H1 (cell line): Measurements from ENCODE around the gene ZNF608. TPM values are rescaled to one million over a fixed set of nuclear protein-coding genes. Genes with fewer than 3 reads are reported as not detected.

Experiments
- CTCF ChIA-PET: fragments of 300-600 bp; sonication (Branson Sonifier 250); formaldehyde crosslinking; loops from one replicate; lab custom pipeline; 2021; ENCODE audit not compliant: partially characterized antibody; lab: Charles Lee
- POLR2A ChIA-PET: fragments of 300-600 bp; sonication (Branson Sonifier 250); formaldehyde crosslinking; loops from one replicate; lab custom pipeline; 2021; ENCODE audit warnings: inconsistent platforms; ENCODE audit not compliant: partially characterized antibody; lab: Charles Lee
- DNase-seq, 2 experiments: peaks; one replicate each; pipeline versions ENCODE4 v3.0.0 to v3.0.0-alpha.2; 2010 to 2022; ENCODE audit warnings: low spot score in 2 of 2, low read depth in 1 of 2, mixed read lengths in 1 of 2
- FAIRE-seq: peaks from 2 replicates; lab custom pipeline; 2011; peaks lifted over from hg19 to GRCh38; lab: Jason Lieb, UNC
- H2AFZ ChIP-seq: 2 replicates; pipeline ENCODE4 v1.8.1; 2012; ENCODE audit warnings: low read length, inconsistent platforms
- H2AK5ac ChIP-seq: 2 replicates; pipeline ENCODE4 v1.6.1; 2013; ENCODE audit warnings: low read depth, low read length
- H2BK120ac ChIP-seq: replicated peaks from 2 replicates; pipeline ENCODE3; 2013; ENCODE audit warnings: low read depth, low read length, inconsistent platforms
- H2BK12ac ChIP-seq: 2 replicates; pipeline ENCODE4 v1.6.1; 2013; ENCODE audit warnings: low read depth, low read length
- H2BK15ac ChIP-seq: 2 replicates; pipeline ENCODE4 v1.6.1; 2013; ENCODE audit warnings: low read length
- H2BK20ac ChIP-seq: 2 replicates; pipeline ENCODE4 v1.6.1; 2013; ENCODE audit warnings: low read length
- H2BK5ac ChIP-seq: 2 replicates; pipeline ENCODE4 v1.6.1; 2013; ENCODE audit warnings: low read depth, low read length
- H3K14ac ChIP-seq: 2 replicates; pipeline ENCODE4 v1.6.1; 2013; ENCODE audit warnings: inconsistent platforms; ENCODE audit not compliant: insufficient read length
- H3K18ac ChIP-seq: 2 replicates; pipeline ENCODE4 v1.6.1; 2013; ENCODE audit warnings: low read length; ENCODE audit errors: extremely low read depth
- H3K23ac ChIP-seq: 2 replicates; pipeline ENCODE4 v1.6.1; 2013; ENCODE audit warnings: inconsistent platforms; ENCODE audit not compliant: insufficient read length
- H3K23me2 ChIP-seq: 2 replicates; pipeline ENCODE4 v1.6.1; 2013; ENCODE audit warnings: low read depth, low read length
- H3K27ac ChIP-seq: 2 replicates; pipeline ENCODE4 v1.6.1; 2011; ENCODE audit warnings: low read depth, low read length, inconsistent platforms
- H3K27me3 ChIP-seq, 4 experiments: replicated peaks in 1 of 4; 1 replicate in 1 of 4; 2 replicates in 3 of 4; pipeline versions ENCODE4 v1.6.1 to v1.8.1; 2011 to 2013; ENCODE audit warnings: low read length in 3 of 4, mild to moderate bottlenecking in 3 of 4, inconsistent platforms in 2 of 4, mixed read lengths in 2 of 4, moderate library complexity in 1 of 4; ENCODE audit not compliant: control insufficient read depth in 3 of 4, insufficient read depth in 3 of 4; ENCODE audit errors: extremely low read depth in 1 of 4
- H3K36me3 ChIP-seq, 4 experiments: 2 replicates each; pipeline versions ENCODE4 v1.6.1 to v1.8.1; 2011 to 2013; ENCODE audit warnings: mild to moderate bottlenecking in 4 of 4, low read length in 3 of 4, moderate library complexity in 2 of 4, control low read depth in 1 of 4, inconsistent platforms in 1 of 4; ENCODE audit not compliant: insufficient read depth in 4 of 4, control insufficient read depth in 2 of 4
- H3K4ac ChIP-seq: replicated peaks from 2 replicates; pipeline ENCODE3; 2013; ENCODE audit warnings: low read length, low read depth, mixed read lengths, inconsistent platforms; ENCODE audit not compliant: insufficient read length
- H3K4me1 ChIP-seq, 4 experiments: replicated peaks in 1 of 4; 1 replicate in 1 of 4; 2 replicates in 3 of 4; pipeline versions ENCODE4 v1.6.1 to v1.8.1; 2011 to 2013; ENCODE audit warnings: low read length in 3 of 4, inconsistent platforms in 2 of 4, mixed read lengths in 1 of 4; ENCODE audit not compliant: insufficient read depth in 4 of 4, control insufficient read depth in 3 of 4
- H3K4me2 ChIP-seq, 2 experiments: 2 replicates each; pipeline versions ENCODE4 v1.6.1 to v1.8.1; 2011 to 2013; ENCODE audit warnings: low read depth in 2 of 2, low read length in 2 of 2, control low read depth in 1 of 2, inconsistent platforms in 1 of 2, mild to moderate bottlenecking in 1 of 2; ENCODE audit not compliant: insufficient read depth in 1 of 2
- H3K4me3 ChIP-seq, 4 experiments: fragments of 200-600, 300-600 bp in 1 of 4; sonication (generic), shearing (Covaris generic), sonication (Bioruptor Twin) in 1 of 4; 2 replicates each; pipeline versions ENCODE4 v1.5.1 to v1.8.1; 2011 to 2016; ENCODE audit warnings: low read length in 4 of 4, low read depth in 3 of 4, control low read depth in 2 of 4, inconsistent platforms in 2 of 4, mild to moderate bottlenecking in 2 of 4, mixed read lengths in 1 of 4, moderate library complexity in 1 of 4; ENCODE audit not compliant: insufficient read depth in 2 of 4; ENCODE audit errors: extremely low read depth in 1 of 4
- H3K56ac ChIP-seq: replicated peaks from 2 replicates; pipeline ENCODE3; 2013; ENCODE audit warnings: low read depth, mild to moderate bottlenecking, mixed read lengths, low read length, inconsistent platforms; ENCODE audit not compliant: insufficient read length
- H3K79me1 ChIP-seq: 2 replicates; pipeline ENCODE4 v1.6.1; 2013; ENCODE audit warnings: low read depth, low read length, control low read depth
- H3K79me2 ChIP-seq, 2 experiments: 2 replicates each; pipeline versions ENCODE4 v1.6.1 to v1.8.1; 2012 to 2013; ENCODE audit warnings: low read length in 2 of 2, mild to moderate bottlenecking in 2 of 2, inconsistent platforms in 1 of 2; ENCODE audit not compliant: insufficient read depth in 2 of 2, control insufficient read depth in 1 of 2
- H3K9ac ChIP-seq, 4 experiments: replicated peaks in 1 of 4; 1 replicate in 1 of 4; 2 replicates in 3 of 4; pipeline versions ENCODE4 v1.6.1 to v1.8.1; 2011 to 2013; ENCODE audit warnings: low read depth in 3 of 4, low read length in 3 of 4, control low read depth in 2 of 4, mild to moderate bottlenecking in 2 of 4, moderate library complexity in 2 of 4, inconsistent platforms in 1 of 4; ENCODE audit errors: extremely low read depth in 1 of 4
- H3K9me3 ChIP-seq, 2 experiments: 2 replicates each; pipeline versions ENCODE4 v1.6.1 to v1.8.1; 2012 to 2013; ENCODE audit warnings: mild to moderate bottlenecking in 2 of 2, moderate library complexity in 2 of 2, control low read depth in 1 of 2, inconsistent platforms in 1 of 2, low read depth in 1 of 2, low read length in 1 of 2, mixed read lengths in 1 of 2; ENCODE audit not compliant: insufficient read depth in 2 of 2
- H4K20me1 ChIP-seq, 2 experiments: replicated peaks in 1 of 2; 2 replicates each; pipeline versions ENCODE3 to v1.8.1; 2011 to 2013; ENCODE audit warnings: inconsistent platforms in 2 of 2, low read length in 2 of 2, mild to moderate bottlenecking in 1 of 2; ENCODE audit not compliant: insufficient read depth in 2 of 2, control insufficient read depth in 1 of 2
- H4K5ac ChIP-seq: 2 replicates; pipeline ENCODE4 v1.6.1; 2013; ENCODE audit warnings: low read length, low read depth, mixed read lengths, inconsistent platforms; ENCODE audit not compliant: insufficient read length
- H4K8ac ChIP-seq: 2 replicates; pipeline ENCODE4 v1.8.0; 2013; ENCODE audit warnings: mild to moderate bottlenecking, moderate library complexity, low read length, inconsistent platforms; ENCODE audit not compliant: insufficient read depth; ENCODE audit errors: extremely low read depth
- H4K91ac ChIP-seq: replicated peaks from 2 replicates; pipeline ENCODE3; 2013; ENCODE audit warnings: low read length, mixed read lengths, inconsistent platforms; ENCODE audit not compliant: insufficient read length
- TAF7 ChIP-seq: optimal IDR thresholded peaks from 2 replicates; pipeline ENCODE3; 2011; ENCODE audit warnings: low read depth, mild to moderate bottlenecking, inconsistent platforms, low read length, moderate library complexity, borderline replicate concordance
- TBP ChIP-seq: IDR thresholded peaks from 2 replicates; pipeline ENCODE4 v1.6.1; 2011; ENCODE audit warnings: low read depth, low read length, improper control_type of control experiment
- WGBS, 2 experiments: shearing (Covaris generic) in 1 of 2; methylation state at CpG; one replicate each; pipeline versions ENCODE4 v1.1.6 to v1.1.7; 2013 to 2015; ENCODE audit warnings: low lambda C conversion rate in 2 of 2, mixed read lengths in 2 of 2, inconsistent platforms in 1 of 2, low coverage in 1 of 2, missing lambda C conversion rate in 1 of 2; ENCODE audit not compliant: insufficient replicate concordance in 2 of 2, insufficient coverage in 1 of 2, insufficient read length in 1 of 2; ENCODE audit errors: extremely low coverage in 1 of 2, missing lambda C conversion rate in 1 of 2; 5-methylcytosine and 5-hydroxymethylcytosine counted together
- polyA plus RNA-seq, 7 experiments: library from polyadenylated mRNA; depleted of rRNA in 3 of 7; stranded (reverse) in 5 of 7; unstranded in 2 of 7; fragments of >200 nt in 5 of 7; fragments of 200-250 nt in 2 of 7; gene quantifications; 1 replicate in 5 of 7; 2 replicates in 1 of 7; 4 replicates in 1 of 7; pipeline versions ENCODE4 v1.2.1 to v1.2.3, GENCODE V29; 2011 to 2013; ENCODE audit warnings: missing spikeins in 2 of 7, mixed read lengths in 2 of 7
- total RNA-seq: library from RNA; stranded (reverse); fragmentation: NEBNext Ultra II Directional; extraction: Animal tissue kit (Norgen Biotek cat#: 25700); gene quantifications from 2 replicates; pipeline ENCODE4 v1.2.1, GENCODE V29; 2021

The ZNF608 gene
- total and polyA plus RNA-seq, 2 of the 8 experiments (the other 6 are each of a cell fraction or from before 2014, with no cell fraction given): 17.2 to 40.8 TPM

- no peak overlapping the region for H3K56ac ChIP-seq
- H3K27me3 ChIP-seq: no peaks in the 10 kb centered on the region
- peaks cover 26 to 90% of the 10 kb centered on the region in 2 experiments for H3K79me2 ChIP-seq
- peaks cover 7 to 32% (median 20%) of the 10 kb centered on the region in 4 experiments for H3K4me1 ChIP-seq
- no peak overlapping the region for H2BK15ac ChIP-seq
- no peak overlapping the region for H2BK5ac ChIP-seq
- H4K5ac ChIP-seq: no peak overlapping the region
- WGBS, 2 experiments: 64% methylated on average over 4 of the region's 4 CpGs; no CpG with 5 or more reads in 1 of the 2 experiments
- no peak overlapping the region for H2AK5ac ChIP-seq
- H3K23me2 ChIP-seq: peaks cover 12% of the 10 kb centered on the region
- H2BK20ac ChIP-seq: no peak overlapping the region
- H2BK12ac ChIP-seq: no peak overlapping the region
- no peak overlapping the region for H2AFZ ChIP-seq
- no peak overlapping the region for H3K14ac ChIP-seq
- H4K8ac ChIP-seq: no peak overlapping the region
- CTCF ChIA-PET: no interaction called here
- POLR2A ChIA-PET: no interaction called here
- no peak for DNase-seq
- no peak overlapping the region for H4K91ac ChIP-seq
- no peak overlapping the region for H3K9ac ChIP-seq
- no peak overlapping the region for H3K23ac ChIP-seq
- peaks cover 3 to 18% of the 10 kb centered on the region in 2 experiments for H4K20me1 ChIP-seq
- H3K4ac ChIP-seq: no peak overlapping the region
- no peak overlapping the region for H2BK120ac ChIP-seq
- H3K4me3 ChIP-seq: peak overlapping the region; percentile 50 to 94 (median 82); a peak in 6 of 8 replicates
- H3K79me1 ChIP-seq: peaks cover 3% of the 10 kb centered on the region
- H3K18ac ChIP-seq: no peak overlapping the region
- H3K27ac ChIP-seq: no peak overlapping the region
- FAIRE-seq: no peak
- H3K4me2 ChIP-seq: peak overlapping the region; percentile 77 to 87
- H3K36me3 ChIP-seq: peaks cover 0 to 11% (median 0%) of the 10 kb centered on the region in 4 experiments; a peak in 1 of 8 replicates
- H3K9me3 ChIP-seq: peaks cover 0 to 4% of the 10 kb centered on the region in 2 experiments; a peak in 1 of 4 replicates
- TF ChIP-seq TAF7 (no peak), TBP (no peak)
Observed at GRCh38 chr5:124742521-124742920, 3.9 kb downstream of the ZNF608 start.
